Lung microvascular endothelial cell (primary cell): ENCODE measurements around the gene GYPA. TPM values are rescaled to one million over a fixed set of nuclear protein-coding genes. Genes with fewer than 3 reads are reported as not detected.
A peak's percentile ranks its signal among the peaks of the same experiment; 100 is the strongest.
"Not testable (repeated sequence)": the region's sequence is repeated elsewhere in the genome, so short reads cannot be mapped to it uniquely, and the experiment has no call there.

Source experiments
- DNase-seq, 2 donors: peaks; one replicate each; pipeline versions ENCODE4 v3.0.0 to v3.0.0-alpha.2; 2010; ENCODE audit warnings: low read depth in 2 of 2
- total RNA-seq: library from RNA; depleted of rRNA; stranded (reverse); fragments of >200 nt; gene quantifications from 2 replicates; pipeline ENCODE4 v1.2.1, GENCODE V29; 2014

GYPA gene
- total RNA-seq: not detected in 2 replicates

- not testable (repeated sequence) for DNase-seq
Observed at GRCh38 chr4:144140594-144141295, at the start of gene GYPA. TSS of gene GYPA (minus strand) at chr4:144140718. CDS start at chr4:144140635, 83 bp downstream.

GRCh38 chr4:144190009-144190408 lies 49.5 kb upstream of the GYPA start:
- DNase-seq: no peak

GRCh38 chr4:144189121-144189520 lies 48.6 kb upstream of the GYPA start:
- no peak for DNase-seq

GRCh38 chr4:144185086-144185485 lies 44.6 kb upstream of the GYPA start:
- DNase-seq: no peak

- DNase-seq: no peak
Observed at GRCh38 chr4:144183165-144183564, 42.6 kb upstream of the GYPA start.

GRCh38 chr4:144181391-144181790 lies 40.9 kb upstream of the GYPA start:
- DNase-seq: peak in 1 of 2 donors; percentile 33

- DNase-seq: peak; percentile 3 to 34
Observed at GRCh38 chr4:144179152-144179739, 38.7 kb upstream of the GYPA start.

- peak in 1 of 2 donors; percentile 5 for DNase-seq
Observed at GRCh38 chr4:144178414-144178813, 37.9 kb upstream of the GYPA start.

GRCh38 chr4:144176476-144176875 lies 36.0 kb upstream of the GYPA start:
- no peak for DNase-seq

GRCh38 chr4:144174401-144175067 lies 34.0 kb upstream of the GYPA start:
- DNase-seq: peak; percentile 72 to 74

- DNase-seq: no peak
Observed at GRCh38 chr4:144171697-144172096, 31.2 kb upstream of the GYPA start.

- no peak for DNase-seq
Observed at GRCh38 chr4:144169211-144169610, 28.7 kb upstream of the GYPA start.

- no peak for DNase-seq
Observed at GRCh38 chr4:144154044-144154443, 13.5 kb upstream of the GYPA start.

GRCh38 chr4:144142690-144143326 lies 2.3 kb upstream of the GYPA start:
- DNase-seq: peak; percentile 19 to 32

GRCh38 chr4:144141493-144141892 lies 975 bp upstream of the GYPA start:
- DNase-seq: no peak

GRCh38 chr4:144139991-144140390 lies 527 bp downstream of the GYPA start:
- DNase-seq: not testable (repeated sequence)

GRCh38 chr4:144139547-144139946 lies 971 bp downstream of the GYPA start:
- DNase-seq: not testable (repeated sequence)

- not testable (repeated sequence) for DNase-seq
Observed at GRCh38 chr4:144138239-144138638, 2.3 kb downstream of the GYPA start.

GRCh38 chr4:144137137-144137931 lies 3.2 kb downstream of the GYPA start:
- not testable (repeated sequence) for DNase-seq

GRCh38 chr4:144136189-144136588 lies 4.3 kb downstream of the GYPA start:
- not testable (repeated sequence) for DNase-seq

GRCh38 chr4:144130167-144130566 lies 10.4 kb downstream of the GYPA start:
- DNase-seq: not testable (repeated sequence)
